Measurements from ENCODE around the gene SSTR5. TPM values are rescaled to one million over a fixed set of nuclear protein-coding genes. Genes with fewer than 3 reads are reported as not detected.

Gene SSTR5
- polyA plus RNA-seq, 1 donor from 2014 or later: not detected

- Mint-ChIP-seq H3K27me3 (peaks cover 10% of the 10 kb centered on the region), H3K4me3 (no peak overlapping the region), H3K27ac (no peak overlapping the region), H3K36me3 (no peaks in the 10 kb centered on the region), H3K4me1 (no peaks in the 10 kb centered on the region), H3K9me3 (no peaks in the 10 kb centered on the region)
Observed at GRCh38 chr16:1035066-1035415, 37.5 kb upstream of the SSTR5 start.

GRCh38 chr16:1036166-1036565 lies 36.4 kb upstream of the SSTR5 start:
- no peak overlapping the region for H3K27ac Mint-ChIP-seq

GRCh38 chr16:1036726-1037393 lies 35.7 kb upstream of the SSTR5 start:
- Mint-ChIP-seq H3K4me1 (no peaks in the 10 kb centered on the region), H3K4me3 (no peak overlapping the region), H3K36me3 (no peaks in the 10 kb centered on the region), H3K27me3 (peaks cover 12% of the 10 kb centered on the region), H3K9me3 (peaks cover 0 to 2% (median 0%) of the 10 kb centered on the region in 3 donors), H3K27ac (no peak overlapping the region)

More at GRCh38 chr16:1036166-1036565, 36.4 kb upstream of the SSTR5 start:
- H3K9me3 Mint-ChIP-seq: no peaks in the 10 kb centered on the region
- H3K27me3 Mint-ChIP-seq: peaks cover 10% of the 10 kb centered on the region
- no peaks in the 10 kb centered on the region for H3K36me3 Mint-ChIP-seq
- no peaks in the 10 kb centered on the region for H3K4me1 Mint-ChIP-seq
- H3K4me3 Mint-ChIP-seq: no peak overlapping the region

- Mint-ChIP-seq H3K36me3 (peaks cover 3% of the 10 kb centered on the region), H3K27ac (no peak overlapping the region)
Observed at GRCh38 chr16:1037394-1038257, 34.9 kb upstream of the SSTR5 start.

GRCh38 chr16:1038932-1039331 lies 33.6 kb upstream of the SSTR5 start:
- peaks cover 0 to 7% (median 5%) of the 10 kb centered on the region in 3 donors for H3K9me3 Mint-ChIP-seq
- no peak overlapping the region for H3K27ac Mint-ChIP-seq
- no peaks in the 10 kb centered on the region for H3K4me1 Mint-ChIP-seq
- H3K27me3 Mint-ChIP-seq: peaks cover 17% of the 10 kb centered on the region
- H3K4me3 Mint-ChIP-seq: no peak overlapping the region
- peaks cover 3% of the 10 kb centered on the region for H3K36me3 Mint-ChIP-seq

More at GRCh38 chr16:1037394-1038257, 34.9 kb upstream of the SSTR5 start:
- Mint-ChIP-seq H3K9me3 (peaks cover 0 to 7% (median 5%) of the 10 kb centered on the region in 3 donors), H3K4me3 (no peak overlapping the region), H3K4me1 (no peaks in the 10 kb centered on the region), H3K27me3 (peaks cover 17% of the 10 kb centered on the region)

GRCh38 chr16:1039762-1040161 lies 32.8 kb upstream of the SSTR5 start:
- no peak overlapping the region for H3K4me3 Mint-ChIP-seq
- peaks cover 17% of the 10 kb centered on the region for H3K27me3 Mint-ChIP-seq
- H3K36me3 Mint-ChIP-seq: peaks cover 3% of the 10 kb centered on the region
- no peak overlapping the region for H3K27ac Mint-ChIP-seq
- H3K9me3 Mint-ChIP-seq: peaks cover 0 to 7% (median 5%) of the 10 kb centered on the region in 3 donors
- H3K4me1 Mint-ChIP-seq: no peaks in the 10 kb centered on the region

- Mint-ChIP-seq H3K36me3 (peaks cover 3% of the 10 kb centered on the region), H3K4me3 (no peak overlapping the region), H3K27me3 (peaks cover 18% of the 10 kb centered on the region), H3K9me3 (peaks cover 0 to 7% (median 5%) of the 10 kb centered on the region in 3 donors), H3K4me1 (no peaks in the 10 kb centered on the region), H3K27ac (no peak overlapping the region)
Observed at GRCh38 chr16:1040346-1040745, 32.2 kb upstream of the SSTR5 start.

GRCh38 chr16:1042049-1042744 lies 30.4 kb upstream of the SSTR5 start:
- H3K4me1 Mint-ChIP-seq: no peaks in the 10 kb centered on the region
- peaks cover 3% of the 10 kb centered on the region for H3K36me3 Mint-ChIP-seq
- H3K9me3 Mint-ChIP-seq: peaks cover 0 to 7% (median 5%) of the 10 kb centered on the region in 3 donors
- H3K27ac Mint-ChIP-seq: peak overlapping the region in 1 of 3 donors; percentile 65
- H3K4me3 Mint-ChIP-seq: no peak overlapping the region
- H3K27me3 Mint-ChIP-seq: peaks cover 19% of the 10 kb centered on the region

- Mint-ChIP-seq H3K27me3 (peaks cover 15% of the 10 kb centered on the region), H3K9me3 (peaks cover 0 to 7% (median 5%) of the 10 kb centered on the region in 3 donors), H3K4me3 (no peak overlapping the region), H3K4me1 (no peaks in the 10 kb centered on the region), H3K27ac (peak overlapping the region in 1 of 3 donors; percentile 65), H3K36me3 (peaks cover 3% of the 10 kb centered on the region)
Observed at GRCh38 chr16:1042866-1043265, 29.7 kb upstream of the SSTR5 start.

- Mint-ChIP-seq H3K4me1 (no peaks in the 10 kb centered on the region), H3K27ac (no peak overlapping the region), H3K27me3 (peaks cover 11% of the 10 kb centered on the region), H3K9me3 (peaks cover 0 to 7% (median 5%) of the 10 kb centered on the region in 3 donors), H3K4me3 (no peak overlapping the region), H3K36me3 (peaks cover 3% of the 10 kb centered on the region)
Observed at GRCh38 chr16:1043881-1044451, 28.6 kb upstream of the SSTR5 start.

GRCh38 chr16:1044460-1045309 lies 27.9 kb upstream of the SSTR5 start:
- H3K36me3 Mint-ChIP-seq: peaks cover 3% of the 10 kb centered on the region
- H3K9me3 Mint-ChIP-seq: peaks cover 0 to 7% (median 5%) of the 10 kb centered on the region in 3 donors
- no peak overlapping the region for H3K27ac Mint-ChIP-seq
- H3K4me3 Mint-ChIP-seq: no peak overlapping the region
- H3K27me3 Mint-ChIP-seq: peaks cover 11% of the 10 kb centered on the region
- H3K4me1 Mint-ChIP-seq: no peaks in the 10 kb centered on the region

GRCh38 chr16:1045310-1045992 lies 27.1 kb upstream of the SSTR5 start:
- peaks cover 9% of the 10 kb centered on the region for H3K27me3 Mint-ChIP-seq
- H3K9me3 Mint-ChIP-seq: peaks cover 0 to 7% (median 5%) of the 10 kb centered on the region in 3 donors
- H3K4me1 Mint-ChIP-seq: no peaks in the 10 kb centered on the region
- H3K4me3 Mint-ChIP-seq: no peak overlapping the region
- H3K36me3 Mint-ChIP-seq: peaks cover 3% of the 10 kb centered on the region
- no peak overlapping the region for H3K27ac Mint-ChIP-seq

- H3K4me3 Mint-ChIP-seq: no peak overlapping the region
- no peaks in the 10 kb centered on the region for H3K4me1 Mint-ChIP-seq
- H3K36me3 Mint-ChIP-seq: peaks cover 3% of the 10 kb centered on the region
- peaks cover 12% of the 10 kb centered on the region for H3K27me3 Mint-ChIP-seq
- peaks cover 0 to 7% (median 5%) of the 10 kb centered on the region in 3 donors for H3K9me3 Mint-ChIP-seq
- no peak overlapping the region for H3K27ac Mint-ChIP-seq
Observed at GRCh38 chr16:1045993-1046911, 26.3 kb upstream of the SSTR5 start.
